ENCODE data around the gene KDM5B.

DNA sequence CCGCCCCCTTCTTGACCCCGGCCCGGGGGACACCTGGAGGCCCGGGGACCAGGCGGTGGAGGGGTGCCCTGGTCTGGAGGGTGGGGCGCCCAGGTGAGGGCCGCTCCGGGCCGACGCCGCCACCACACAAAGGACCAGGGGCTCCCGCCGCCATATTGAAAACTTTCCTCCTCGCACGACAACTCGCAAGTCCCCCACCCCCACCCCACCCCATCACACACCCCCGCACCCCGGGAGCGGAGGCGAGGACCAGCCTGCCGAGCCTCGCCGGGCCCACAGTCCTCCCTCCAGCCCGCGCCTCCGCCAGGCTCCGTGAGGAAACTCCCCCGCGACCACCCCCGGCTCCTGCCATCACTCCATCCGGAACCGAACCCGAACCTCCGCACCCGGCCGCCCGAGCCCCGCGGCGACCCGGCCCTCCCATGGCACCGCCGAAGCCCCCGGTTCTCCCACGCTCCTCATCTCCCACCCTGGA, 733 bp downstream of the KDM5B start:
- TF ChIP-seq POLR2AphosphoS5 (IDR thresholded peaks at IDR 0.05) (no peak), RAD21 (conservative IDR thresholded peaks at IDR 0.05) (no peak), EZH2 (IDR thresholded peaks at IDR 0.05; ENCODE audit: borderline replicate concordance, insufficient read depth, low read length, poor library complexity, severe bottlenecking) (no peak), TAF1 (IDR thresholded peaks at IDR 0.05; ENCODE audit: low read depth) (no peak), EP300 (conservative IDR thresholded peaks at IDR 0.05; ENCODE audit: poor library complexity, severe bottlenecking) (no peak)
- TF ChIP-seq, protein P1, sequence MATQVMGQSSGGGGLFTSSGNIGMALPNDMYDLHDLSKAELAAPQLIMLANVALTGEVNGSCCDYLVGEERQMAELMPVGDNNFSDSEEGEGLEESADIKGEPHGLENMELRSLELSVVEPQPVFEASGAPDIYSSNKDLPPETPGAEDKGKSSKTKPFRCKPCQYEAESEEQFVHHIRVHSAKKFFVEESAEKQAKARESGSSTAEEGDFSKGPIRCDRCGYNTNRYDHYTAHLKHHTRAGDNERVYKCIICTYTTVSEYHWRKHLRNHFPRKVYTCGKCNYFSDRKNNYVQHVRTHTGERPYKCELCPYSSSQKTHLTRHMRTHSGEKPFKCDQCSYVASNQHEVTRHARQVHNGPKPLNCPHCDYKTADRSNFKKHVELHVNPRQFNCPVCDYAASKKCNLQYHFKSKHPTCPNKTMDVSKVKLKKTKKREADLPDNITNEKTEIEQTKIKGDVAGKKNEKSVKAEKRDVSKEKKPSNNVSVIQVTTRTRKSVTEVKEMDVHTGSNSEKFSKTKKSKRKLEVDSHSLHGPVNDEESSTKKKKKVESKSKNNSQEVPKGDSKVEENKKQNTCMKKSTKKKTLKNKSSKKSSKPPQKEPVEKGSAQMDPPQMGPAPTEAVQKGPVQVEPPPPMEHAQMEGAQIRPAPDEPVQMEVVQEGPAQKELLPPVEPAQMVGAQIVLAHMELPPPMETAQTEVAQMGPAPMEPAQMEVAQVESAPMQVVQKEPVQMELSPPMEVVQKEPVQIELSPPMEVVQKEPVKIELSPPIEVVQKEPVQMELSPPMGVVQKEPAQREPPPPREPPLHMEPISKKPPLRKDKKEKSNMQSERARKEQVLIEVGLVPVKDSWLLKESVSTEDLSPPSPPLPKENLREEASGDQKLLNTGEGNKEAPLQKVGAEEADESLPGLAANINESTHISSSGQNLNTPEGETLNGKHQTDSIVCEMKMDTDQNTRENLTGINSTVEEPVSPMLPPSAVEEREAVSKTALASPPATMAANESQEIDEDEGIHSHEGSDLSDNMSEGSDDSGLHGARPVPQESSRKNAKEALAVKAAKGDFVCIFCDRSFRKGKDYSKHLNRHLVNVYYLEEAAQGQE (IDR thresholded peaks at IDR 0.05; ENCODE audit: borderline replicate concordance) = no peak
- TF ChIP-seq, protein P2, sequence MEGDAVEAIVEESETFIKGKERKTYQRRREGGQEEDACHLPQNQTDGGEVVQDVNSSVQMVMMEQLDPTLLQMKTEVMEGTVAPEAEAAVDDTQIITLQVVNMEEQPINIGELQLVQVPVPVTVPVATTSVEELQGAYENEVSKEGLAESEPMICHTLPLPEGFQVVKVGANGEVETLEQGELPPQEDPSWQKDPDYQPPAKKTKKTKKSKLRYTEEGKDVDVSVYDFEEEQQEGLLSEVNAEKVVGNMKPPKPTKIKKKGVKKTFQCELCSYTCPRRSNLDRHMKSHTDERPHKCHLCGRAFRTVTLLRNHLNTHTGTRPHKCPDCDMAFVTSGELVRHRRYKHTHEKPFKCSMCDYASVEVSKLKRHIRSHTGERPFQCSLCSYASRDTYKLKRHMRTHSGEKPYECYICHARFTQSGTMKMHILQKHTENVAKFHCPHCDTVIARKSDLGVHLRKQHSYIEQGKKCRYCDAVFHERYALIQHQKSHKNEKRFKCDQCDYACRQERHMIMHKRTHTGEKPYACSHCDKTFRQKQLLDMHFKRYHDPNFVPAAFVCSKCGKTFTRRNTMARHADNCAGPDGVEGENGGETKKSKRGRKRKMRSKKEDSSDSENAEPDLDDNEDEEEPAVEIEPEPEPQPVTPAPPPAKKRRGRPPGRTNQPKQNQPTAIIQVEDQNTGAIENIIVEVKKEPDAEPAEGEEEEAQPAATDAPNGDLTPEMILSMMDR (IDR thresholded peaks at IDR 0.05; ENCODE audit: poor library complexity, severe bottlenecking) = no peak

Data from neural cell (in vitro differentiated cells).